ENCODE data around the gene MSRB2.

- TF ChIP-seq POLR2A (IDR thresholded peaks at IDR 0.05) = no peak
- TF ChIP-seq, protein P1, sequence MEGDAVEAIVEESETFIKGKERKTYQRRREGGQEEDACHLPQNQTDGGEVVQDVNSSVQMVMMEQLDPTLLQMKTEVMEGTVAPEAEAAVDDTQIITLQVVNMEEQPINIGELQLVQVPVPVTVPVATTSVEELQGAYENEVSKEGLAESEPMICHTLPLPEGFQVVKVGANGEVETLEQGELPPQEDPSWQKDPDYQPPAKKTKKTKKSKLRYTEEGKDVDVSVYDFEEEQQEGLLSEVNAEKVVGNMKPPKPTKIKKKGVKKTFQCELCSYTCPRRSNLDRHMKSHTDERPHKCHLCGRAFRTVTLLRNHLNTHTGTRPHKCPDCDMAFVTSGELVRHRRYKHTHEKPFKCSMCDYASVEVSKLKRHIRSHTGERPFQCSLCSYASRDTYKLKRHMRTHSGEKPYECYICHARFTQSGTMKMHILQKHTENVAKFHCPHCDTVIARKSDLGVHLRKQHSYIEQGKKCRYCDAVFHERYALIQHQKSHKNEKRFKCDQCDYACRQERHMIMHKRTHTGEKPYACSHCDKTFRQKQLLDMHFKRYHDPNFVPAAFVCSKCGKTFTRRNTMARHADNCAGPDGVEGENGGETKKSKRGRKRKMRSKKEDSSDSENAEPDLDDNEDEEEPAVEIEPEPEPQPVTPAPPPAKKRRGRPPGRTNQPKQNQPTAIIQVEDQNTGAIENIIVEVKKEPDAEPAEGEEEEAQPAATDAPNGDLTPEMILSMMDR (IDR thresholded peaks at IDR 0.05) = no peak
- no peak for TF ChIP-seq POLR2AphosphoS5 (IDR thresholded peaks at IDR 0.05; ENCODE audit: insufficient read depth in 1 of 2, low read depth in 1 of 2)
Observed at GRCh38 chr10:23048191-23048590, 47.2 kb upstream of the MSRB2 start.

Data from vagina (tissue), 2 donors.